ENCODE results near the gene FBXO10. TPM values are rescaled to one million over a fixed set of nuclear protein-coding genes. Genes with fewer than 3 reads are reported as not detected.
A peak's percentile ranks its signal among the peaks of the same experiment; 100 is the strongest.

FBXO10 gene
- total and polyA plus RNA-seq, 10 of the 15 experiments (the other 5 are each of a cell fraction or from before 2014, with no cell fraction given), result 1.6 to 17.2 (median 9.6) TPM

DNA sequence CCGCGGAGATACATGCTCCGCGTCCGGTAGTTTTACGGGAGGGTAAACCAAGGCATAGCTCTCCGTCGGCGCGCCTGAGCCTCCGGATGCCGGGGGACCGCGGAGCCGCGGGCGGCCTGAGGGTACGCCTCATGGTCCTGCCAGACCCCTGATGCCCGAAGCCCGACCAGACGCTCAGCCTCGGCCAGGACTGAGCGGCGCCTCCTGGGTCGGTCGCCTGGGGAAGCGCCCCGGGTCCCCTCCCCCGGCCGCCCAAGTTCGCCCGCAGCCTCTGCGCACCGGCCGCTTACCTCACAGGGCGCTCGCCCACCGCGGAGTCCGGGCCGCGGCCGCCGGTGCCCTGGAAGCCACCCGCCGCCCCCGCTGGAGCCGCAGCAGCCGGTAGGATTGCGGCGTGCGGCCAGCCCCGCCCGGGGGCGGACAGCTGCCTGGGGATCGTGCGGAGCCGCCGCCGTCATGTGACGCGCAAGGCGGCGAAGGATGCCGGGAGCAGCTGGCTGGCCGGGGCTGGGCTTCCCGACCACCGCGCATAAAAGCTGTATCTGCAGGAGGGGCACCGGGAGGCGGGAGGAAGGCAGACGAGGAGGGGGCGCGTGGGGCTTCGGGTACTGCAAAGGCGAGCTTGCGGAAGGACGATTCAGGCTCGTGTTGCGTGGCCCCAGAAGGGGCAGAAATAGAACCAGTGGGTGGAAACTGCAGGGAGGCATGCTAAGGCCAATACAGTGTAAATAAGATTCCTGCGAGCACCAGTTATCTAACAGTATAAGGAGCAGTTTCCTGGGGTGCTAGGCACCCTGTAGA is at the start of gene FBXO10 (continued):
- TF ChIP-seq, protein P1, sequence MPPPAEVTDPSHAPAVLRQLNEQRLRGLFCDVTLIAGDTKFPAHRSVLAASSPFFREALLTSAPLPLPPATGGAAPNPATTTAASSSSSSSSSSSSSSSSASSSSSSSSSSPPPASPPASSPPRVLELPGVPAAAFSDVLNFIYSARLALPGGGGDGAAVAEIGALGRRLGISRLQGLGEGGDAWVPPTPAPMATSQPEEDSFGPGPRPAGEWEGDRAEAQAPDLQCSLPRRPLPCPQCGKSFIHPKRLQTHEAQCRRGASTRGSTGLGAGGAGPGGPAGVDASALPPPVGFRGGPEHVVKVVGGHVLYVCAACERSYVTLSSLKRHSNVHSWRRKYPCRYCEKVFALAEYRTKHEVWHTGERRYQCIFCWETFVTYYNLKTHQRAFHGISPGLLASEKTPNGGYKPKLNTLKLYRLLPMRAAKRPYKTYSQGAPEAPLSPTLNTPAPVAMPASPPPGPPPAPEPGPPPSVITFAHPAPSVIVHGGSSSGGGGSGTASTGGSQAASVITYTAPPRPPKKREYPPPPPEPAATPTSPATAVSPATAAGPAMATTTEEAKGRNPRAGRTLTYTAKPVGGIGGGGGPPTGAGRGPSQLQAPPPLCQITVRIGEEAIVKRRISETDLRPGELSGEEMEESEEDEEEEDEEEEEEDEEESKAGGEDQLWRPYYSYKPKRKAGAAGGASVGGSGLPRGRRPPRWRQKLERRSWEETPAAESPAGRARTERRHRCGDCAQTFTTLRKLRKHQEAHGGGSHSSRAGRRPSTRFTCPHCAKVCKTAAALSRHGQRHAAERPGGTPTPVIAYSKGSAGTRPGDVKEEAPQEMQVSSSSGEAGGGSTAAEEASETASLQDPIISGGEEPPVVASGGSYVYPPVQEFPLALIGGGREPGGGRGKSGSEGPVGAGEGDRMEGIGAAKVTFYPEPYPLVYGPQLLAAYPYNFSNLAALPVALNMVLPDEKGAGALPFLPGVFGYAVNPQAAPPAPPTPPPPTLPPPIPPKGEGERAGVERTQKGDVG (CRISPR knock-in tag; IDR thresholded peaks at IDR 0.05), result no peak
- TF ChIP-seq, protein P2, sequence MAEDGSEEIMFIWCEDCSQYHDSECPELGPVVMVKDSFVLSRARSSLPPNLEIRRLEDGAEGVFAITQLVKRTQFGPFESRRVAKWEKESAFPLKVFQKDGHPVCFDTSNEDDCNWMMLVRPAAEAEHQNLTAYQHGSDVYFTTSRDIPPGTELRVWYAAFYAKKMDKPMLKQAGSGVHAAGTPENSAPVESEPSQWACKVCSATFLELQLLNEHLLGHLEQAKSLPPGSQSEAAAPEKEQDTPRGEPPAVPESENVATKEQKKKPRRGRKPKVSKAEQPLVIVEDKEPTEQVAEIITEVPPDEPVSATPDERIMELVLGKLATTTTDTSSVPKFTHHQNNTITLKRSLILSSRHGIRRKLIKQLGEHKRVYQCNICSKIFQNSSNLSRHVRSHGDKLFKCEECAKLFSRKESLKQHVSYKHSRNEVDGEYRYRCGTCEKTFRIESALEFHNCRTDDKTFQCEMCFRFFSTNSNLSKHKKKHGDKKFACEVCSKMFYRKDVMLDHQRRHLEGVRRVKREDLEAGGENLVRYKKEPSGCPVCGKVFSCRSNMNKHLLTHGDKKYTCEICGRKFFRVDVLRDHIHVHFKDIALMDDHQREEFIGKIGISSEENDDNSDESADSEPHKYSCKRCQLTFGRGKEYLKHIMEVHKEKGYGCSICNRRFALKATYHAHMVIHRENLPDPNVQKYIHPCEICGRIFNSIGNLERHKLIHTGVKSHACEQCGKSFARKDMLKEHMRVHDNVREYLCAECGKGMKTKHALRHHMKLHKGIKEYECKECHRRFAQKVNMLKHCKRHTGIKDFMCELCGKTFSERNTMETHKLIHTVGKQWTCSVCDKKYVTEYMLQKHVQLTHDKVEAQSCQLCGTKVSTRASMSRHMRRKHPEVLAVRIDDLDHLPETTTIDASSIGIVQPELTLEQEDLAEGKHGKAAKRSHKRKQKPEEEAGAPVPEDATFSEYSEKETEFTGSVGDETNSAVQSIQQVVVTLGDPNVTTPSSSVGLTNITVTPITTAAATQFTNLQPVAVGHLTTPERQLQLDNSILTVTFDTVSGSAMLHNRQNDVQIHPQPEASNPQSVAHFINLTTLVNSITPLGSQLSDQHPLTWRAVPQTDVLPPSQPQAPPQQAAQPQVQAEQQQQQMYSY (CRISPR knock-in tag; IDR thresholded peaks at IDR 0.05), result no peak
- TF ChIP-seq SMAD1 (IDR thresholded peaks at IDR 0.05; ENCODE audit: low read depth, partially characterized antibody) (no peak), PAX5 (IDR thresholded peaks at IDR 0.05; ENCODE audit: borderline replicate concordance, low read depth, low read length) (no peak), IKZF1 (conservative IDR thresholded peaks at IDR 0.05) (peak; percentile 96), MYC (IDR thresholded peaks at IDR 0.05; ENCODE audit: insufficient read depth, insufficient read length, insufficient replicate concordance, low read length, severe bottlenecking) (no peak), SMARCA5 (IDR thresholded peaks at IDR 0.05) (peak; percentile 66; the same call in 1 of the 2 replicates), ZNF217 (IDR thresholded peaks at IDR 0.05) (peak; percentile 71), ZNF207 (IDR thresholded peaks at IDR 0.05; ENCODE audit: borderline replicate concordance) (peak; percentile 60; the same call in 1 of the 2 replicates), SREBF2 (IDR thresholded peaks at IDR 0.05; ENCODE audit: low read length) (no peak), NFYA (IDR thresholded peaks at IDR 0.05; ENCODE audit: borderline replicate concordance, low read depth, low read length) (no peak), ZSCAN29 (IDR thresholded peaks at IDR 0.05) (no peak), KLF5 (IDR thresholded peaks at IDR 0.05; ENCODE audit: partially characterized antibody) (peak; percentile 31), KDM1A (IDR thresholded peaks at IDR 0.05; ENCODE audit: borderline replicate concordance) (no peak), TCF12 (IDR thresholded peaks at IDR 0.05; ENCODE audit: low read depth, low read length) (peak; percentile 96), CHD1 (IDR thresholded peaks at IDR 0.05; ENCODE audit: low read depth, low read length) (no peak), NRF1 (conservative IDR thresholded peaks at IDR 0.05; ENCODE audit: low read depth, low read length) (no peak)
- TF ChIP-seq, protein P3, sequence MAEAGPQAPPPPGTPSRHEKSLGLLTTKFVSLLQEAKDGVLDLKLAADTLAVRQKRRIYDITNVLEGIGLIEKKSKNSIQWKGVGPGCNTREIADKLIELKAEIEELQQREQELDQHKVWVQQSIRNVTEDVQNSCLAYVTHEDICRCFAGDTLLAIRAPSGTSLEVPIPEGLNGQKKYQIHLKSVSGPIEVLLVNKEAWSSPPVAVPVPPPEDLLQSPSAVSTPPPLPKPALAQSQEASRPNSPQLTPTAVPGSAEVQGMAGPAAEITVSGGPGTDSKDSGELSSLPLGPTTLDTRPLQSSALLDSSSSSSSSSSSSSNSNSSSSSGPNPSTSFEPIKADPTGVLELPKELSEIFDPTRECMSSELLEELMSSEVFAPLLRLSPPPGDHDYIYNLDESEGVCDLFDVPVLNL (IDR thresholded peaks at IDR 0.05; ENCODE audit: low read depth, low read length), result no peak
- TF ChIP-seq, protein P4, sequence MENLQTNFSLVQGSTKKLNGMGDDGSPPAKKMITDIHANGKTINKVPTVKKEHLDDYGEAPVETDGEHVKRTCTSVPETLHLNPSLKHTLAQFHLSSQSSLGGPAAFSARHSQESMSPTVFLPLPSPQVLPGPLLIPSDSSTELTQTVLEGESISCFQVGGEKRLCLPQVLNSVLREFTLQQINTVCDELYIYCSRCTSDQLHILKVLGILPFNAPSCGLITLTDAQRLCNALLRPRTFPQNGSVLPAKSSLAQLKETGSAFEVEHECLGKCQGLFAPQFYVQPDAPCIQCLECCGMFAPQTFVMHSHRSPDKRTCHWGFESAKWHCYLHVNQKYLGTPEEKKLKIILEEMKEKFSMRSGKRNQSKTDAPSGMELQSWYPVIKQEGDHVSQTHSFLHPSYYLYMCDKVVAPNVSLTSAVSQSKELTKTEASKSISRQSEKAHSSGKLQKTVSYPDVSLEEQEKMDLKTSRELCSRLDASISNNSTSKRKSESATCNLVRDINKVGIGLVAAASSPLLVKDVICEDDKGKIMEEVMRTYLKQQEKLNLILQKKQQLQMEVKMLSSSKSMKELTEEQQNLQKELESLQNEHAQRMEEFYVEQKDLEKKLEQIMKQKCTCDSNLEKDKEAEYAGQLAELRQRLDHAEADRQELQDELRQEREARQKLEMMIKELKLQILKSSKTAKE (IDR thresholded peaks at IDR 0.05; ENCODE audit: low read depth, poor library complexity, severe bottlenecking), result no peak
